K562 (cell line): ENCODE measurements around the gene FRK. TPM values are rescaled to one million over a fixed set of nuclear protein-coding genes. Genes with fewer than 3 reads are reported as not detected.
"Not testable (repeated sequence)": the region's sequence is repeated elsewhere in the genome, so short reads cannot be mapped to it uniquely, and the experiment has no call there.

Experiments
- ATAC-seq: fragments of 200-7000 bp; cut with Tn5 transposase; 3 replicates; pipeline ENCODE4 v1.9.1; 2020; ENCODE audit warnings: moderate library complexity
- BruUV-seq: library from RNA; stranded (reverse); fragments of 400-500 nt; replicated peaks from 2 replicates; lab custom pipeline; 2021; lab: Mats Ljungman, UMichigan
- CTCF ChIA-PET: fragments of 300-600 bp; formaldehyde crosslinking; extraction: SDS; loops from one replicate; lab custom pipeline; 2021; ENCODE audit warnings: low intra/inter-chr PET ratio; lab: Yijun Ruan, JAX
- POLR2A ChIA-PET: fragments of 300-600, 350-650 bp; sonication (Branson Sonifier 250); formaldehyde crosslinking; extraction: SDS; loops from one replicate; lab custom pipeline; 2021; ENCODE audit warnings: antibody characterized with exemption, inconsistent platforms; lab: Yijun Ruan, JAX
- DNase-seq, 4 experiments: peaks; one replicate each; pipeline versions ENCODE4 v3.0.0 to v3.0.0-alpha.2; 2011 to 2018; ENCODE audit warnings: low spot score in 3 of 4, mixed read lengths in 3 of 4; ENCODE audit errors: extremely low read depth in 1 of 4
- FAIRE-seq: peaks from 2 replicates; lab custom pipeline; 2011; peaks lifted over from hg19 to GRCh38; lab: Jason Lieb, UNC
- H2AFZ ChIP-seq: 2 replicates; pipeline ENCODE4 v1.6.0; 2011; ENCODE audit warnings: low read depth, low read length, control low read depth, inconsistent platforms
- H3K27ac ChIP-seq: fragments of 200-600 bp; 3 replicates; pipeline ENCODE4 v1.8.0; 2011; ENCODE audit warnings: low read depth, mild to moderate bottlenecking, control low read depth, inconsistent platforms, low read length, moderate library complexity, mixed read lengths; ENCODE audit errors: extremely low read depth
- H3K27me3 ChIP-seq, 2 experiments: fragments of 300-600 bp in 1 of 2; 2 replicates in 1 of 2; 3 replicates in 1 of 2; pipeline versions ENCODE4 v1.6.0 to v1.8.0; 2011; ENCODE audit warnings: inconsistent platforms in 2 of 2, low read length in 2 of 2, mild to moderate bottlenecking in 1 of 2, mixed read lengths in 1 of 2, moderate library complexity in 1 of 2; ENCODE audit not compliant: control insufficient read depth in 2 of 2, insufficient read depth in 2 of 2
- H3K36me3 ChIP-seq: fragments of 300-600 bp; 3 replicates; pipeline ENCODE4 v1.8.0; 2011; ENCODE audit warnings: mild to moderate bottlenecking, low read length, inconsistent platforms; ENCODE audit not compliant: control insufficient read depth, insufficient read depth
- H3K4me1 ChIP-seq, 2 experiments: fragments of 200-600 bp in 1 of 2; replicated peaks in 1 of 2; 2 replicates in 1 of 2; 3 replicates in 1 of 2; pipeline versions ENCODE4 v1.5.1 to v1.8.0; 2011; ENCODE audit warnings: inconsistent platforms in 2 of 2, low read length in 2 of 2, mild to moderate bottlenecking in 1 of 2, mixed read lengths in 1 of 2, moderate library complexity in 1 of 2; ENCODE audit not compliant: control insufficient read depth in 2 of 2, insufficient read depth in 2 of 2
- H3K4me2 ChIP-seq: 2 replicates; pipeline ENCODE4 v1.6.1; 2011; ENCODE audit warnings: low read length, control low read depth, inconsistent platforms, mixed read lengths; ENCODE audit not compliant: insufficient read depth
- H3K4me3 ChIP-seq: fragments of 200-600 bp; sonication (generic), shearing (Covaris generic); 2 replicates; pipeline ENCODE4 v1.5.1; 2016; ENCODE audit warnings: control low read depth, inconsistent platforms
- H3K79me2 ChIP-seq: fragments of 200-600 bp; 3 replicates; pipeline ENCODE4 v1.8.0; 2011; ENCODE audit warnings: low read length, inconsistent platforms; ENCODE audit not compliant: control insufficient read depth, insufficient read depth
- H3K9ac ChIP-seq, 2 experiments: 2 replicates each; pipeline versions ENCODE4 v1.6.0 to v1.6.1; 2011; ENCODE audit warnings: low read depth in 2 of 2, low read length in 2 of 2, control low read depth in 1 of 2, inconsistent platforms in 1 of 2, mild to moderate bottlenecking in 1 of 2, mixed read lengths in 1 of 2; ENCODE audit not compliant: insufficient read depth in 1 of 2
- H3K9me1 ChIP-seq: one replicate; pipeline ENCODE4 v1.6.0; 2011; ENCODE audit warnings: inconsistent platforms, mild to moderate bottlenecking, low read length, moderate library complexity; ENCODE audit not compliant: control insufficient read depth, insufficient read depth
- H3K9me3 ChIP-seq: replicated peaks from 2 replicates; pipeline ENCODE4 v1.5.1; 2011; ENCODE audit warnings: low read depth, low read length, inconsistent platforms; ENCODE audit not compliant: control insufficient read depth, insufficient read depth
- H4K20me1 ChIP-seq: replicated peaks from 2 replicates; pipeline ENCODE4 v1.6.1; 2011; ENCODE audit warnings: low read length, inconsistent platforms, mixed read lengths; ENCODE audit not compliant: control insufficient read depth, insufficient read depth
- DPF2 ChIP-seq: fragments of 450-650 bp; IDR thresholded peaks from 2 replicates; pipeline ENCODE4 v1.6.1; 2016
- GABPB2 ChIP-seq: fragments of 250-450 bp; sonication (Bioruptor Pico); conservative IDR thresholded peaks from 2 replicates; pipeline ENCODE4 v1.5.1; 2021; ENCODE audit warnings: mild to moderate bottlenecking
- NFIC ChIP-seq: fragments of 450-650 bp; IDR thresholded peaks from 2 replicates; pipeline ENCODE4 v1.6.1; 2017; ENCODE audit warnings: mild to moderate bottlenecking, inconsistent platforms
- ZNF24 ChIP-seq: fragments of 450-650 bp; IDR thresholded peaks from 2 replicates; pipeline ENCODE4 v1.6.1; 2016
- WGBS: fragments of 100-300 bp; shearing (Covaris generic); methylation state at CpG from one replicate; pipeline ENCODE4 v1.1.6; 2016; ENCODE audit warnings: low coverage, mixed read lengths; ENCODE audit not compliant: insufficient coverage; ENCODE audit errors: missing lambda C conversion rate; 5-methylcytosine and 5-hydroxymethylcytosine counted together
- in situ Hi-C: fragments of 300-500 bp; cut with MboI; formaldehyde crosslinking; loops from 4 replicates; pipeline ENCODE4 v1.15.0; 2018; ENCODE audit warnings: inconsistent platforms, mixed read lengths
- intact Hi-C: fragments of 100-400 bp; cut with micrococcal nuclease; formaldehyde crosslinking; loops from 2 replicates; pipeline ENCODE4 v1.14.2; 2022
- polyA plus RNA-seq, 8 experiments: library from polyadenylated mRNA; depleted of rRNA in 4 of 8; stranded (reverse) in 5 of 8; unstranded in 3 of 8; fragments of >200 nt; fragmentation: Nextera tagmentation in 2 of 8; fragmentation: Illumina TruSeq in 1 of 8; extraction: Ambion mirVana in 2 of 8; extraction: Trizol in 1 of 8; gene quantifications; 2 replicates each; pipeline versions ENCODE4 v1.2.1 to v1.2.3, GENCODE V29; 2011 to 2014; ENCODE audit warnings: inconsistent platforms in 1 of 8, missing spikeins in 1 of 8
- total RNA-seq, 7 experiments: library from RNA; depleted of rRNA in 6 of 7; stranded (reverse); fragments of >200 nt in 6 of 7; fragmentation: Illumina TruSeq in 2 of 7; extraction: Trizol in 2 of 7; gene quantifications; 2 replicates each; pipeline versions ENCODE4 v1.2.1 to v1.2.3, GENCODE V29; 2011 to 2021; ENCODE audit warnings: low replicate concordance in 1 of 7
- TF ChIP-seq, protein P1 (sequence below): fragments of 150-350 bp; IDR thresholded peaks from 2 replicates; pipeline ENCODE4 v1.6.1; 2014; ENCODE audit warnings: low read depth, mild to moderate bottlenecking, low read length, borderline replicate concordance
- TF ChIP-seq, protein P2 (sequence below): fragments of 250-450 bp; sonication (Bioruptor Pico); IDR thresholded peaks from 2 replicates; pipeline ENCODE4 v1.4.0; 2020; ENCODE audit warnings: mild to moderate bottlenecking, moderate library complexity

The FRK gene
- total and polyA plus RNA-seq, 9 of the 15 experiments (the other 6 are each of a cell fraction or from before 2014, with no cell fraction given) = 0.01 to 0.29 (median 0.09) TPM

DNA sequence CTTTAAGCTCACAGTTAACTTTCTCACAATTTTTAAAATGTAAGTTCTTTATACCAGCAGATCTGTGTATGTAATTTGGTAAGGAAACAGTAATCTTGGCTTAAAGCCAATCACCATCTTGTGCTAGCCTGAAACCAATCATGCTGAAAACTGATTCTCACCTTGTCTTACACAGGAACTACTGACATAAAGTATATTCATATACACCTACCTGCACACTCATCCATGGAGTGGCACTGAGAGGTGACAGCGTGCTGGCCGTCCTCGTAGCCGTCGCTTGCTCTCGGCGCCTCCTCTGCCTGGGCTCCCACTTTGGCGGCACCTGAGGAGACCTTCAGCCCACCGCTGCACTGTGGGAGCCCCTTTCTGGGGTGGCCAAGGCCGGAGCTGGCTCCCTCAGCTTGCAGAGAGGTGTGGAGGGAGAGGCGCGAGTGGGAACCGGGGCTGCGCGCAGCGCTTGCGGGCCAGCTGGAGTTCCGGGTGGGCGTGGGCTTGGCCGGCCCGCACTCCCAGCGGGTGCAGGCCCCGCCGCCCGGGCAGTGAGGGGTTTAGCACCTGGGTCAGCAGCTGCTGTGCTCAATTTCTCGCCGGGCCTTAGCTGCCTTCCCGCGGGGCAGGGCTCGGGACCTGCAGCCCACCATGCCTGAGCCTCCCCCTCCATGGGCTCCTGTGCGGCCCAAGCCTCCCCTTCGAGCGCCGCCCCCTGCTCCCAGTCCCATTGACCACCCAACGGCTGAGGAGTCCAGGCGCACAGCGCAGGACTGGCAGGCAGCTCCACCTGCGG, 171.8 kb downstream of the FRK start:
- intact Hi-C loops, H3K9me1 ChIP-seq, H3K9ac ChIP-seq: not testable (repeated sequence)
- 0 out of 2 replicates have a peak, but pooled peaks have one; percentile 25 for TF ChIP-seq NFIC
- TF ChIP-seq, all 486 proteins: peak for 1; not testable (repeated sequence) for 485
- H3K36me3 ChIP-seq, H3K27me3 ChIP-seq, H3K4me1 ChIP-seq, BruUV-seq, H2AFZ ChIP-seq, H3K9me3 ChIP-seq, ATAC-seq, H3K27ac ChIP-seq, in situ Hi-C loops, H3K4me3 ChIP-seq, DNase-seq, CTCF ChIA-PET, H4K20me1 ChIP-seq, FAIRE-seq, H3K4me2 ChIP-seq, H3K79me2 ChIP-seq, POLR2A ChIA-PET: not testable (repeated sequence)
- WGBS = 7% methylated on average over 20 of the region's 38 CpGs

DNA sequence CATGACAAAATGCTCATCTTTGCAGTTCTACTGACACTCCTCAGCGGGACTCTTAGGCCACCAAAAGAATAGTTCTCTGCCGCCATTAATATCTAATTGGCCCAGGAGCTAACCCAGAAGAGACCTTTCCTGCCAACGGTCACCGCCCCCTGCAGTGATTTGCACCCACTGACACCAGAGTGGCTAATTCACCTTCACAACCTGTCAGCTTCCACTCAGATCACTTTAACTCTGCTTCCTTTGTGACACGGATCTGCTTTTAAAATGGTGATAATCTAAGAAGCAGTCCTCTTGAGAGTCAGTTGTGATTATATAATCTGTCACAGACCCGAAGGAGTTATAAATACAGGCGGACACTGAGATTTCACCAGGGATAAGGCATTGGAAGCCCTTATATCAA, 172.8 kb downstream of the FRK start:
- Histone ChIP-seq H4K20me1 (no peaks in the 10 kb centered on the region), H3K4me3 (no peak overlapping the region), H2AFZ (no peak overlapping the region), H3K36me3 (no peaks in the 10 kb centered on the region), H3K9ac (no peak overlapping the region), H3K79me2 (no peaks in the 10 kb centered on the region), H3K27me3 (no peaks in the 10 kb centered on the region), H3K4me2 (no peak overlapping the region), H3K4me1 (no peaks in the 10 kb centered on the region), H3K9me3 (no peaks in the 10 kb centered on the region), H3K27ac (no peak overlapping the region), H3K9me1 (no peaks in the 10 kb centered on the region)
- no peak for DNase-seq
- in situ Hi-C loops (no loop called here), intact Hi-C loops (no loop called here)
- BruUV-seq = no TSS peak
- WGBS = 0% methylated on average over 7 of the region's 7 CpGs
- FAIRE-seq = no peak
- ChIA-PET POLR2A (no interaction called here), CTCF (no interaction called here)
- ATAC-seq = no peak
- TF ChIP-seq DPF2 (no peak), ZNF24 (no peak), GABPB2 (no peak)
- TF ChIP-seq, protein P1, sequence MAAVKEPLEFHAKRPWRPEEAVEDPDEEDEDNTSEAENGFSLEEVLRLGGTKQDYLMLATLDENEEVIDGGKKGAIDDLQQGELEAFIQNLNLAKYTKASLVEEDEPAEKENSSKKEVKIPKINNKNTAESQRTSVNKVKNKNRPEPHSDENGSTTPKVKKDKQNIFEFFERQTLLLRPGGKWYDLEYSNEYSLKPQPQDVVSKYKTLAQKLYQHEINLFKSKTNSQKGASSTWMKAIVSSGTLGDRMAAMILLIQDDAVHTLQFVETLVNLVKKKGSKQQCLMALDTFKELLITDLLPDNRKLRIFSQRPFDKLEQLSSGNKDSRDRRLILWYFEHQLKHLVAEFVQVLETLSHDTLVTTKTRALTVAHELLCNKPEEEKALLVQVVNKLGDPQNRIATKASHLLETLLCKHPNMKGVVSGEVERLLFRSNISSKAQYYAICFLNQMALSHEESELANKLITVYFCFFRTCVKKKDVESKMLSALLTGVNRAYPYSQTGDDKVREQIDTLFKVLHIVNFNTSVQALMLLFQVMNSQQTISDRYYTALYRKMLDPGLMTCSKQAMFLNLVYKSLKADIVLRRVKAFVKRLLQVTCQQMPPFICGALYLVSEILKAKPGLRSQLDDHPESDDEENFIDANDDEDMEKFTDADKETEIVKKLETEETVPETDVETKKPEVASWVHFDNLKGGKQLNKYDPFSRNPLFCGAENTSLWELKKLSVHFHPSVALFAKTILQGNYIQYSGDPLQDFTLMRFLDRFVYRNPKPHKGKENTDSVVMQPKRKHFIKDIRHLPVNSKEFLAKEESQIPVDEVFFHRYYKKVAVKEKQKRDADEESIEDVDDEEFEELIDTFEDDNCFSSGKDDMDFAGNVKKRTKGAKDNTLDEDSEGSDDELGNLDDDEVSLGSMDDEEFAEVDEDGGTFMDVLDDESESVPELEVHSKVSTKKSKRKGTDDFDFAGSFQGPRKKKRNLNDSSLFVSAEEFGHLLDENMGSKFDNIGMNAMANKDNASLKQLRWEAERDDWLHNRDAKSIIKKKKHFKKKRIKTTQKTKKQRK = no peak
- TF ChIP-seq, protein P2, sequence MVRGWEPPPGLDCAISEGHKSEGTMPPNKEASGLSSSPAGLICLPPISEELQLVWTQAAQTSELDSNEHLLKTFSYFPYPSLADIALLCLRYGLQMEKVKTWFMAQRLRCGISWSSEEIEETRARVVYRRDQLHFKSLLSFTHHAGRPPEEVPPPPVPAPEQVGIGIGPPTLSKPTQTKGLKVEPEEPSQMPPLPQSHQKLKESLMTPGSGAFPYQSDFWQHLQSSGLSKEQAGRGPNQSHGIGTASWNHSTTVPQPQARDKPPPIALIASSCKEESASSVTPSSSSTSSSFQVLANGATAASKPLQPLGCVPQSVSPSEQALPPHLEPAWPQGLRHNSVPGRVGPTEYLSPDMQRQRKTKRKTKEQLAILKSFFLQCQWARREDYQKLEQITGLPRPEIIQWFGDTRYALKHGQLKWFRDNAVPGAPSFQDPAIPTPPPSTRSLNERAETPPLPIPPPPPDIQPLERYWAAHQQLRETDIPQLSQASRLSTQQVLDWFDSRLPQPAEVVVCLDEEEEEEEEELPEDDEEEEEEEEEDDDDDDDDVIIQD (CRISPR knock-in tag) = no peak
